GM18907 (cell line): ENCODE results near the gene CHP1.
"Not testable (repeated sequence)": the region's sequence is repeated elsewhere in the genome, so short reads cannot be mapped to it uniquely, and the experiment has no call there.

Experiments used
- ATAC-seq: cut with Tn5 transposase; IDR thresholded peaks from one replicate; pipeline ENCODE4 v1.9.1; 2021; ENCODE audit warnings: mild to moderate bottlenecking, moderate library complexity; ENCODE audit not compliant: unreplicated experiment

Gene CHP1

DNA sequence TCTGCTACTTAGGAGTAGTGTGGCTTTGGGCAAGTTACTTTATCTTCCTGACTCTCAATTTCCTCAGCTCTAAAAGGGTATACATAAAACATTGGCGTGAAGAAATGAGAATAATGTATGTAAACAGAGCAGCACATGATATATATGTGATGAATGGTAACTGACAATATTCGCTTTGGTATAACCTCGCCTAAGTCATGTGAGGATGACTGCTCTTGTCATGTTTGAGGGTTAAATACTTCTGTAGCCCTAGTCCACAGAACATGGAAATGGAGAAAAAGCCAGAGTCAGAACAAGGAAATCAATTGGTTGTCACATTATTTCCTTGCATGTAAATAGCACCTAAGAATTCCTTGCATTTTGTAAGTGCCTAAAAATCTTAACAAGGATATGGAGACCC lies 25.0 kb downstream of the CHP1 start:
- no peak for ATAC-seq

DNA sequence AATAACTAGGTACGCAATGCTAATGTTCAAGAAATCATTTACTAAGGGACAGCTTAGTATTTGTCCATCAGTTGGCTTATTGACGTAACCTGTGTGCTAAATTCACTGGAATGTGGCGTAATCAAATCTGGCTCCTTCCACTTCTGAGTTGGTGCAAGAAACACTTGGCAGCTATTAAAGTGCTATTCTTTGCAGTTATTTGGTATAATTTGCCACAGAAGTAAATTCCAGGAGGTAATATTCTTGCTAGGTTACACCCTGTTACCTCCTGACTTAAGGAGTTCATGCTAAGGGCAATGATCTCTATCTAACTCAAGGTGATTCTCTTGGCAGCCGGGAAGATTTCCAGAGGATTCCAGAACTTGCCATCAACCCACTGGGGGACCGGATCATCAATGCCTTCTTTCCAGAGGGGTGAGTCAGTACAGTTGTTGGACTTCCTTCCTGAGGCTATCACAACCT lies 25.5 kb downstream of the CHP1 start:
- ATAC-seq, result no peak

DNA sequence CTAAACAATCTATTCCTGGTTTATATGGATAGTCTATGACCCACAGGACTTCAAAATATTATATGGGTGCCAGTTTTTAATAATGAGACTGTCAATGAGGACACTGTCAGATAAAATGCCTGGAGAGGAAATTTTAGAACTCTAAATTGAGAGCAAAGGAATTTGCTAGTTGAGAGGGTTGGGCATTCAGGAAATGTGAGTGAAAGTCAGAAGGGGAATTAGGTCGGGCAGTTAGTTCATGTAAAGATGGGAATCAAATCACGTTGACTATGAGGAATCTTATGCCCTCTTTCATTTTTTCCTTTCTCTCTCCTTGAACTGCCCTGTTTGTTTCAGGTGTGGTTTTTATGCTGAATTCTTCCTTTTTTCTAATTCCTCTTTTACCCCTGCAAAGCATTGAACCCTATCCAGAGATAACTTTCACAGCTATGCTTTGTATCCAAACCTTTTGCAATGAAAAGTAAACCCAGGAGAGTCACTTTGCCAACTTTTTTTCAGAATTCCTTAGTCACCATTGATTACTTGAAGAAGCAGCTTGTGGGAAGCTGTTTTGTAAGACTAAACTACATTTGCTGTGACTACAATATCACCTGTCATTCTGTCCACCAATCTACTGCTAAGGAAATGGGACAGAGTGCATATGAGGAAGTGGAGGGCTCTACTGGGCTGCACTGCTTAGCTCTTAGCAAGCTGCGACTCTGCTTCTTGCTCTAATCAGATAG lies 27.8 kb downstream of the CHP1 start:
- no peak for ATAC-seq

DNA sequence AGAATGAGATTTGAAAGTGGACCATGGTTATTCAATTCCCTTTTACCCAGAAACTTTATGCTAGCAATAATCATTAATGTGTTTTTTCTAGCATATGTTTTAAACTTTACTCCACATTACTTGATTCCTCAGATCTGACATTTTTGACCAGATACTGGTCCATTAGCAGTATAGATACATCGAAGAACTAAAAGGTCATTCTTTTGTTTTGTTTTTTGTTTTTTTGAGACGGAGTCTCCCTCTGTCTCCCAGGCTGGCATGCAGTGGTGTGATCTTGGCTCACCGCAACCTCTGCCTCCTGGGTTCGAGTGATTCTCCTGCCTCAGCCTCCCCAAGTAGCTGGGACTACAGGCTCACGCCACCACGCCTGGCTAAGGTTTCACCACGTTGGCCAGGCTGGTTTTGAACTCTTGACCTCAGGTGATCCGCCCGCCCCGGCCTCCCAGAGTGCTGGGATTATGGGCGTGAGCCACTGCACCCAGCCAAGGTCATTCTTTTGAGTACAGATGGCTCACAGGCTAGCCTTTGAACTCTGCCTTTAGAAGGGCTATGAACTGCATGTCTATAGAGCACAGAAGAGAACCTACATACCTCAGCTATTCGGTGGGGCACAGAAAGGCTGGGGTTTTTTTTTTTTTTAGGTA lies 28.6 kb downstream of the CHP1 start:
- ATAC-seq, result no peak

DNA sequence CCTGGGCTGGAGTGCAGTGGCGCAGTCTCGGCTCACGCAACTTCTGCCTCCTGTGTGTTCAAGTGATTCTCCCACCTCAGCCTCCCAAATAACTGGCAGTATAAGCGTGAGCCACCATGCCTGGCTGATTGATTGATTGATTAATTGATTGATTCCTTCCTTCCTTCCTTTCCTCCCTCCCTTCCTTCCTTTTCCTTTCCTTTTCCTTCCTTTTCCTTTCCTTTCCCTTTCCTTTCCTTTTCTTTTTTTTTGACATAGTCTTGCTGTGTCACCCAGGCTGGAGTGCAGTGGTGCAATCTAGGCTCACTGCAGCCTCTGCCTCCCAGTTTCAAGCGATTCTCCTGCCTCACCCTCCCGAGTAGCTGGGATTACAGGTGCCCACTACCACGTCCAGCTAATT lies 29.9 kb downstream of the CHP1 start:
- ATAC-seq, result not testable (repeated sequence)

DNA sequence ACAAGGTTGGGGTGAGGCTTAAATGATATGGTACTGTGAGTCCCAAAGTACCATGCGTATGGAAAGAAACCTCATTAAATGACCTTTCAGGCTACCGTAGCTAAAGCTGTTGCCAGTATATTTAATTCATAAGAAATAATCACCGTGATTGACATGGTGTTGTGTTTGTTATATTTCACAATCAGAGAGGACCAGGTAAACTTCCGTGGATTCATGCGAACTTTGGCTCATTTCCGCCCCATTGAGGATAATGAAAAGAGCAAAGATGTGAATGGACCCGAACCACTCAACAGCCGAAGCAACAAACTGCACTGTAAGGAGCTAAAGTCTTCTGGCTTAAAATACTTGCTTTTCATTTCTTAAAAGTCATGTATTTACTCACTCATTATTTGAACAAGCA lies 31.5 kb downstream of the CHP1 start:
- no peak for ATAC-seq

DNA sequence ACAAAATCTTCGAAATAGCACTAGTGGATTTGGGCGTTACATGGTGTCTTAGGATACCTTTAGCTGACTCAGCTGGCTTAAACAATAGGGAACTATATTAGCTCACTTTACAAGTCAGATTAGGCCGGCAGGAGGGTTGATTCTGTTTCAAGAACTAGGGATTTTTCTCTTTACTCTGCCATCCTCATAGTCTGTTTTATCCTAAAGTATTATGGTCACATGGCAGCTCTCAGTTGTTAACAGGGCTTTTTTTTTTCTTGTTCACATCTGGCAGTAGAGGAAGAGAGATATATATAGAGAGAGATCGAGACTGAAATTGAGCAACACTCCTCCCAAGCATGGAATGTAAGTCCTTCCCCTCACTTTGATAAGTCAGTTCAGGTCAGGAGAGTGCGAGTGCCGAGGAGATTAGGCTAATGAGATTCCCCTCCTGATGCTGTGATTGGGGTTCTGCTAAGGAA lies 32.9 kb downstream of the CHP1 start:
- ATAC-seq, result no peak

DNA sequence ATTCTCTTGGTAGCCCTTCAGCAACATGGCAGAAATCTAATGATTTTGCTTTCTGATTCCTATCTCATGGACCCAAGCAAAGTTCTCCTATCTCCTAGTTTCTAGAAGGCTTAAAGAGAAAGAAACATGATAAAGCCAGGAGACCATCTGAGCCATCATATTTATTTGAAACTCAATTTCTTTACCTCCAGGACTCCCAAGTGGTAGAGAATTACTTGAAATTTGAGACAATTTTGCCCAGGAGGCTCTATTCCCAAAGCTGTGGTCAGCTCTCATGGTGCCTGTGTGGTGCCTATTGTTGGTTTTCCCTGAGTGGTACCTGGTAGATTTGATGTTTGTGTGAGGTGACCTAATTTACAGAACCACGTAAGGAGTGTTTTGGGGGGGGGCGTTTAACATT lies 38.8 kb downstream of the CHP1 start:
- no peak for ATAC-seq

DNA sequence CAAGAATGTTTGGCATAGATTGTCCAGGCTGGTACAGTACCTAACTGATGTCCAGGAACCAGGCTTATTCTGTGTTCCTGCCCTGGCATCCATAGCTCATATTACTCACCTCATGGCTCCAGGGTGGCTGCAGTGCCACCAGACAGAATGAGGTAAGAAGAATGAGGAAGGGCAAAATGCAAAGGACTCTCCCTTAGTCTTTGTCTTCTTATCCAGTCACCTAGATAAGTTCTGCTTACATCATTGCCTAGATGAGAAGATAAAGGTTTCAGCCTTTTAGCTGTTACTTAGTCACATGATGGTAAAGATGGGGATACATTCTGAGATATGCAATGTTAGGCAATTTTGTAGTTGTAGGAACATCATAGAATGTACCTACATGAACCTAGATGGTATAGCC lies 45.8 kb downstream of the CHP1 start:
- ATAC-seq, result no peak

DNA sequence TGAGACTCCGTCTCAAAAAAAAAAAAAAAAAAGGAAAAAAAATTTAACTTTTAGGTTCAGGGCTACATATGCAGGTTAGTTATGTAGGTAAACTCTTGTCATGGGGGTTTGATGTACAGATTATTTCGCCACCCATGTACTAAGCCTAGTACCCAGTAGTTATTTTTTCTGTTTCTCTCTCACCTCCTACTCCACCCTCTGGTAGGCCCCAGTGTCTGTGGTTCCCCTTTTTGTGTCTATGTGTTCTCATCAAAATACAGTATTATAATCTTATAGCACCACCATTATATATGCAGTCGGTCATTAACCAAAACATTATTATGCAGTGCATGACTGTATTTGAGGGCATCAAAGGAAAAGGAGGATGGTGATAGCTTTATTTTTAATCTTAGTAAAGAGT lies 47.3 kb downstream of the CHP1 start:
- ATAC-seq, result no peak

DNA sequence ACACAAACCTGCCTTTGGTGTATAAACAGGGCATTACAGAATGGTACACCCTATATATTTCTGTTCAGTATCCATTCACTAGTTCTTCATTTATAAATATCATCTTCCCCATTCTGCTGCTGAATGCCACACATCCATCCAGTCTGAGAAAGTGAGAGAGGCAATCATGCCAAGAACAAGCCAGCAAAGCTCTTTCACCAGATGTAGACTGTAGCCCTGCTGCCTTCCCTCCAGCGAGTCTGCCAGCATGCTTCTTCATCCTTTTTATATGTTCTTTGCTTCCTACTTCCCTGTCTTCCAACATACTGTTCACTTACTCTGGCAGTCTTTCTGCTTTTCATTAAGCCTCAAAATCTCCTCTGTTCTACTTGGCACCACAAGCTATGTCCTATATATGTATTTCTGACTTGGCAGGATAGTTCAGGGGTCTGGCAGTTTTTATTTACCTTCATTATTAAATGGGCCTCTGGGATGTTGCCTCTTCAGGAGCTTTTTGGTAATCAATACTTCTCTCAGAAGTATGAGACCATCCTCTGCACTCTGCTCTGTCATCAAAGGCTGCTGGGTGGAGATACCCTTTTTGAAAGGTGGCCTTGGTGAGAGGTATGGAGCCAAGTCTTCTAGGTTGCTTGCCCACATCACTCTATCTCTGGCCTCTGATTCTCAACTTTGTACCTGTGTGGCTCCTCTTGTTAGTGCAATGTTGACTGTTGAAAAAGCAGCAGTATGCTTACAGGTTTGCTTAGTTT lies 48.6 kb downstream of the CHP1 start:
- no peak for ATAC-seq

DNA sequence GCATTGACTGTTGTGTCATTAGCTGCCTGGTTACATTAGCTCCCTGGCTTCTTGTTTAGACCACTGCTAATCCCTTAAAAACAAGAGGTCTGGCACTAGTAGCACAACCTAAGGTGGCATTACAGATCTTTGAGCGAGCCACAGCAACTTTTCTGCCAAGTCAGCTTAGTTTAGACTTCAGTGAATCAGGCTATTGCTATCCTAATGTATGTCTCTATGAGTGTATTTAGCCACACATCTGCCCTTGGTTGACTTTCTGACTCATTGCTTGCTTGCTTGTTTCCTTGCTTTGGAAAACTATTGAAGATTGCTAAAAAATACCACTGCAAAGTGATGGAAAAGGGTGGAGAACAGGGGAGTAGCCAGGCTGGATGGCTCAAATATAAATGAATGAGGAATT lies 50.2 kb downstream of the CHP1 start:
- no peak for ATAC-seq

DNA sequence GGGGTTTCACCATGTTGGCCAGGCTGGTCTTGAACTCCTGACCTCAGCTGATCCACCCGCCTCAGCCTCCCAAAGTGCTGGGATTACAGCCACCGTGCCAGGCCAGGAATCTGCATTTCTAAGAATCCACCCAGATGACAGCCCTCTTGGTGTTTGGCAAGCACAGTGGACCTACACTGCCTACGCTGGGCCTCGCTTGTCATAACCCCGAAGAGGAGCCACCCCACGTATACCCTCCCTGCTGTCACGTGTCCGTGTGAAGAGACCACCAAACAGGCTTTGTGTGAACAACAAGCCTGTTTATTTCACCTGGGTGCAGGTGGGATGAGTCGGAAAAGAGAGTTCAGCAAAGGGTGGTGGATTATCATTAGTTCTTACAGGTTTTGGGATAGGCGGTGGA lies 51.4 kb downstream of the CHP1 start:
- ATAC-seq, result not testable (repeated sequence)

DNA sequence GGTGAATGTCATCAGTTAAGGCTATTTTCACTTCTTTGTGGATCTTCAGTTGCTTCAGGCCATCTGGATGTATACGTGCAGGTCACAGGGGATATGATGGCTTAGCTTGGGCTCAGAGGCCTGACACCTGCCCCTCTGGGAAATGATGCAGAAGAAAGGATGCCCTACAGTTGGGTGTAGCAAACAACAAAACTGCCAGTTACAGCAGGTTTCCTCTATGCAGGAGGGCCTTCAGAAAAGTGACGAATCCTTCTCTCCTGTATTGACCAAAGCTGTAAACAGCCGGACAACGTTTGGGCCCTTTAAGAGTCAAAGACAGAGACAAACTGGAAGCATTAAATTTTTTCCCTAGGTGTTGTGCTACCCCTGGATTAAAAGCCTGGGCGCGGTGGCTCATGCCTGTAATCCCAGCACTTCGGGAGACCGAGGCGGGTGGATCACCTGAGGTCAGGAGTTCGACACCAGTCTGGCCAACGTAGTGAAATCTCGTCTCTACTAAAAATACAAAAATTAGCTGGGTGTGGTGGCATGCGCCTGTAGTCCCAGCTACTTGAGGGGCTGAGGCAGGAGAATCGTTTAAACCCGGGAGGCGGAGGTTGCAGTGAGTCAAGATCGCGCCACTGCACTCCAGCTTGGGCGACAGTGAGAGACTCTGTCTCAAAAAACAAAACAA lies 52.0 kb downstream of the CHP1 start:
- not testable (repeated sequence) for ATAC-seq

DNA sequence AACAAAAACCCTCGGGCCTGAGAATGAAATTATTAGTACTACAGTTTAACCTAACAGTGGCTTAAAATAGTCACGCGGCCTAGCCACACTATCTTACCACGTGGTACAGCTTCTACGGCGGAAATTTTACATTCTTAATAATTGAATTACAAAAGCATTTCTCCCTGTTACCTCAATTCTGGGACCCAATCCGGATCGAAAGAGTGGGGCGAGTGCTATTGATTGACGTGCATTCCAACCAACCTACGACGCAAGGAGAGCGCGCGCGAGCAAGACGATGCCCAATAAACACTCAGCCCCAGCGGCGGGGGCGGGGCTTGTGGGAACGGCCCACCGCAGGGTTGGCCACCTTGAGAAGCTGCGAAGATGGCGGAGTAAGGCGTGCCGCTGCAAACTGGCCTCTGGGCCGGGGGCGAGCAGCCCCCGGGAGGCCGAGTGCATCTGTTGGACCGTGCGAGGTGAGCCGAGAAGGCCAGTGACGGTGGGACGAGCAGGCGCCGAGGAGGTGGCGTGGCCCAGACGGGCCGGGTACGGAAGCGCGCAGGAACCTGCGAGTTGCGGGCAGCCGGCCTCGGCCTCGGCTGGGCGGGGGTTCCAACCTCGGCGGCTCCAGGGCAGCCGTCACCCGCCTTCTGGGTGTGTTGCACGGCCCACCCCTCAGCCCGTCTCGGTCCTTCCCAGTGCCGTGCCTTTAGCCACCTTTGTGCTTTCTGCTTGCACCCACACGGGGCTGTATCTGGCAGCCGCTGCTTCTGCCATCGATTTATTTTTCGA lies 52.8 kb downstream of the CHP1 start:
- ATAC-seq, result peak; percentile 93

DNA sequence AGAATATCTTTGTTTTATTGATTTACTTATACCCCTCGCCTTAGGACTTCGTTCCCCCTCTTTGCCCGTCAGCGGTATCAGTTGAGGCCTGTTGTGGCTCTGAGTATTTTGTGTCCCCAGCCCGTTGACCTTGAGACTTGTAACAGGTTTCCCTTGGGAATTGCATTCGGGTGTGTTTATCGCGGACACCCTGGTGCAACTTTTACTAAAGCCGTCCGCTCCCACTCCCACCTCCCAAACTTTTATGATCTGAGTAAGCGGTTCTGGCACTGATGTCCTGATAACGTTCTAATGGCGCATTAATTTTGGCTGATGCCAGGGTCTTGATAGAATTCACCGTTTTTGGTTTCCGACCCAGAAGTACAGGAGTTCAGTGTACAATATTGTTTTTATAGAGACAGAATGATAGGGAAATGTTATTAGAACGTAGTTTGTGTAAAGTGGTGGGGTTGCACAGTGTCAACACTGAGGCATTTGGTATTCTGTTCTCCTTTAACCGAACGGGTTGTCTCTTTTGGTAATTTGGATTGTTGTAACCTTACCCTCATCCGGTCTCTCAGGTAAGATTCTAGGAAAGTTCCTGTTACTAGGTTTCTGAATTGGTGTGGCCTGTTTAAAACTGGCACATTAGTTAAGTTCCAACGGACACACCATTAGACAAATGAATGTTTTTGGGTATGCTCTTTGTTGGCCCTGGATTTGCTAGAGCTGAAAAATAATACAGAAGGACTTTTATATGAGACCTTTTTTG lies 53.5 kb downstream of the CHP1 start:
- ATAC-seq, result no peak

DNA sequence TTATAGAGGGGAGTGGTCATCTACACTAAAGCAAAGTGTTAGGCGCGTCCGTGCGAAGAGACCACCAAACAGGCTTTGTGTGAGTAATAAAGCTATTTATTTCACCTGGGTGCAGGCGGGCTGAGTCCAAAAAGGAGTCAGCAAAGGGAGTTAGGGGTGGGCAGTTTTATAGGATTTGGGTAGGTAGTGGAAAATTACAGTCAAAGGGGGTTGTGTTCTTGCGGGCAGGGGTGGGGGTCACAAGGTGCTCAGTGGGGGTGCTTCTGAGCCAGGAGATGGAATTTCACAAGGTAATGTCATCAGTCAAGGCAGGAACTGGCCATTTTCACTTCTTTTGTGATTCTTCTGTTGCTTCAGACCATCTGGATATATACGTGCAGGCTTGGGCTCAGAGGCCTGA lies 54.2 kb downstream of the CHP1 start:
- ATAC-seq, result no peak

DNA sequence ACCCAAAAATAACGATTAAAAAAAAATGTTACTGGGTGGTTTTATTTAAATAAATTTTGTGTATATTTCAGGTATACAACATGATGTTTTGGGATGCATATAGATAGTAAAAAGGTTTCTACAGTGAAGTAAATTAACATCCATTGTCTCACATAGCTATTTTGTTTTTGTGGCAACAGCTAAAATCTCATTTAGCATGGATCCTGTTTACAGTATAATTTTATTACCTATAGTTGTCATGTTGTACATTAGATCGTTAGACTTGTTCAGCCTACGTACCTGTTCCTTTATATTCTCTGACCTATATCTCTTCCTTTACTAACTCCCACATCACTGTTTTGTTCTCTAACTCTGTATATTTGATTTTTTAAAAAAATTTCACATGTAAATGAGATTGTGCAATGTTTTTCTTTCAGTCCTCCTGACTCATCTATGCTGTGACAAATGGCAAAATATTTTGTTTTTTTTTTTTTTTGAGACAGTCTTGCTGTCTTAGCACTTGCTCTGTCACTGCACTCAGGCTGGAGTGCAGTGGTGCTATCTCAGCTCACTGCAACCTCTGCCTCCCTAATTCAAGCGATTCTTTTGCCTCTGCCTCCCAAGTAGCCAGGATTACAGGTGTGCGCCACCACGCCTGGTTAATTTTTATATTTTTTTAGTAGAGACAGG lies 55.7 kb downstream of the CHP1 start:
- ATAC-seq, result no peak

DNA sequence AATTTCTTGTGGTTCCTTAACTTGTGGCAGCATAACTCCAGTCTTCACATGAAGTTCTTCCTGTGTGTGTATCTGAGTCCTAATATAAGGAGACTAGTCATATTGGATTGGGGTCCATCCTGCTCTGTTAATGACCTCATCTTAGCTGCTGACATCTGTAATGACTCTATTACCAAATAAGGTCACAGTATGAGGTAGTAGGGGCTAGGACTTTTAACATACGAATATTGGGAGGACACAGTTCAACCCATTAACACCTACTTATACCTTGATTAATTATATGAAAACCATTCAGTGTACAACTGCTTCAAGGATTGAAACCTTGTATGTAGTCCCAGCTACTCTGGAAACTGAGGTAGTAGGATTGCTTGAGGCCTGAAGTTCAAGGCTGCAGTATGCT lies 57.4 kb downstream of the CHP1 start:
- ATAC-seq, result no peak
